B cell (primary cell): Measurements from ENCODE around the gene LAMTOR5. TPM values are rescaled to one million over a fixed set of nuclear protein-coding genes. Genes with fewer than 3 reads are reported as not detected.

ENCODE experiments used
- ATAC-seq: fragments of 200-7000 bp; cut with Tn5 transposase; one replicate; pipeline ENCODE4 v1.10.0; 2021; ENCODE audit warnings: low read depth, mild to moderate bottlenecking, moderate number of reproducible peaks, moderate library complexity
- CTCF ChIA-PET: fragments of 350-600 bp; sonication (Branson Sonifier 250); formaldehyde crosslinking; loops from one replicate; lab custom pipeline; 2021; ENCODE audit warnings: antibody characterized with exemption, inconsistent platforms; lab: Charles Lee
- POLR2A ChIA-PET: fragments of 350-600 bp; sonication (Branson Sonifier 250); formaldehyde crosslinking; loops from one replicate; lab custom pipeline; 2021; ENCODE audit warnings: antibody characterized with exemption; lab: Charles Lee
- DNase-seq: peaks from one replicate; pipeline ENCODE4 v3.0.0; 2013
- H2AFZ ChIP-seq: 2 replicates; pipeline ENCODE4 v1.6.1; 2012; ENCODE audit warnings: mild to moderate bottlenecking, low read depth, low read length; ENCODE audit not compliant: insufficient read depth, poor library complexity, severe bottlenecking
- H3K27ac ChIP-seq, 2 donors: 1 replicate in 1 of 2; 2 replicates in 1 of 2; pipeline ENCODE4 v1.5.1; 2012 to 2013; ENCODE audit warnings: low read length in 2 of 2, mild to moderate bottlenecking in 2 of 2, moderate library complexity in 1 of 2
- H3K27me3 ChIP-seq, 4 experiments: fragments of 200-600 bp in 1 of 4; sonication (generic) in 1 of 4; replicated peaks in 1 of 4; 1 replicate in 2 of 4; 2 replicates in 2 of 4; pipeline versions ENCODE4 v1.6.1 to v1.7.0; 2013 to 2016; ENCODE audit warnings: low read length in 3 of 4, mild to moderate bottlenecking in 2 of 4, mixed read lengths in 1 of 4, moderate library complexity in 1 of 4; ENCODE audit not compliant: insufficient read depth in 4 of 4, control insufficient read depth in 3 of 4; ENCODE audit errors: control extremely low read depth in 1 of 4
- H3K36me3 ChIP-seq, 2 experiments: replicated peaks in 1 of 2; 1 replicate in 1 of 2; 2 replicates in 1 of 2; pipeline versions ENCODE4 v1.6.1 to v1.7.1; 2013; ENCODE audit warnings: low read length in 1 of 2; ENCODE audit not compliant: insufficient read depth in 2 of 2, control insufficient read depth in 1 of 2; ENCODE audit errors: control extremely low read depth in 1 of 2, extremely low read depth in 1 of 2
- H3K4me1 ChIP-seq, 2 donors: fragments of 200-600 bp in 1 of 2; sonication (generic) in 1 of 2; 1 replicate in 1 of 2; 2 replicates in 1 of 2; pipeline versions ENCODE4 v1.5.1 to v1.6.1; 2013 to 2017; ENCODE audit warnings: low read length in 2 of 2; ENCODE audit not compliant: control insufficient read depth in 2 of 2, insufficient read depth in 2 of 2
- H3K4me2 ChIP-seq: replicated peaks from 2 replicates; pipeline ENCODE3; 2012; ENCODE audit warnings: mild to moderate bottlenecking, low read depth, low read length; ENCODE audit not compliant: poor library complexity, severe bottlenecking
- H3K4me3 ChIP-seq, 5 experiments: fragments of 200-600 bp in 1 of 5; sonication (generic) in 1 of 5; 1 replicate in 3 of 5; 2 replicates in 2 of 5; pipeline versions ENCODE4 v1.5.1 to v1.7.0; 2011 to 2016; ENCODE audit warnings: low read length in 4 of 5, mild to moderate bottlenecking in 4 of 5, low read depth in 2 of 5, control low read depth in 1 of 5, moderate library complexity in 1 of 5; ENCODE audit not compliant: insufficient read depth in 1 of 5; ENCODE audit errors: control extremely low read depth in 1 of 5, extremely low read depth in 1 of 5
- H3K79me2 ChIP-seq: fragments of 200-600 bp; sonication (generic); one replicate; pipeline ENCODE4 v1.6.0; 2016; ENCODE audit warnings: low read length; ENCODE audit not compliant: control insufficient read depth, insufficient read depth
- H3K9ac ChIP-seq: fragments of 200-600 bp; sonication (generic); 2 replicates; pipeline ENCODE4 v1.6.1; 2017; ENCODE audit warnings: mild to moderate bottlenecking, low read length, moderate library complexity
- H3K9me3 ChIP-seq, 3 donors: one replicate each; pipeline versions ENCODE4 v1.6.1 to v1.7.1; 2013; ENCODE audit warnings: low read length in 2 of 3; ENCODE audit not compliant: control insufficient read depth in 2 of 3, insufficient read depth in 1 of 3; ENCODE audit errors: control extremely low read depth in 1 of 3
- H4K20me1 ChIP-seq: 2 replicates; pipeline ENCODE4 v1.6.0; 2012; ENCODE audit warnings: mild to moderate bottlenecking, low read length; ENCODE audit not compliant: insufficient read depth, control insufficient read depth, poor library complexity, severe bottlenecking
- H3K27ac Mint-ChIP-seq: one replicate; pipeline ENCODE4 v1.8.0; 2021; ENCODE audit warnings: mixed read lengths
- H3K27me3 Mint-ChIP-seq: one replicate; pipeline ENCODE4 v1.8.0; 2021; ENCODE audit warnings: mixed read lengths
- H3K4me1 Mint-ChIP-seq: one replicate; pipeline ENCODE4 v1.8.0; 2021; ENCODE audit warnings: mixed read lengths
- H3K4me3 Mint-ChIP-seq: one replicate; pipeline ENCODE4 v1.8.0; 2021; ENCODE audit warnings: mixed read lengths
- H3K9me3 Mint-ChIP-seq: one replicate; pipeline ENCODE4 v1.8.0; 2022; ENCODE audit warnings: mixed read lengths; ENCODE audit not compliant: insufficient read depth
- EZH2 ChIP-seq: IDR thresholded peaks from 2 replicates; pipeline ENCODE4 v1.6.1; 2012; ENCODE audit warnings: borderline replicate concordance, low read depth, mild to moderate bottlenecking, moderate library complexity, low read length; ENCODE audit not compliant: insufficient read depth, poor library complexity, severe bottlenecking
- WGBS: methylation state at CpG from one replicate; pipeline ENCODE4 v1.1.5; 2013; ENCODE audit warnings: missing lambda C conversion rate; ENCODE audit not compliant: insufficient coverage; 5-methylcytosine and 5-hydroxymethylcytosine counted together
- intact Hi-C: fragments of 100-400 bp; cut with micrococcal nuclease; formaldehyde crosslinking; loops from one replicate; pipeline ENCODE4 v1.10.0; 2022
- polyA plus RNA-seq: library from polyadenylated mRNA; depleted of rRNA; stranded (reverse); fragments of >200 nt; gene quantifications from 2 replicates; pipeline ENCODE4 v1.2.3, GENCODE V29; 2012
- total RNA-seq, 2 donors: library from RNA; stranded (reverse); fragments of 120-200 nt in 1 of 2; gene quantifications; 1 replicate in 1 of 2; 2 replicates in 1 of 2; pipeline versions ENCODE4 v1.2.3 to v1.2.4, GENCODE V29; 2013 to 2022
- TF ChIP-seq, protein P1 (sequence below): fragments of 200-600 bp; IDR thresholded peaks from one replicate; pipeline ENCODE4 v1.8.0; 2022; ENCODE audit warnings: antibody characterized with exemption, mild to moderate bottlenecking

Gene LAMTOR5
- total and polyA plus RNA-seq, 2 donors (not counting 1 experiment from before 2014, with no cell fraction given): 145 to 253 TPM

DNA sequence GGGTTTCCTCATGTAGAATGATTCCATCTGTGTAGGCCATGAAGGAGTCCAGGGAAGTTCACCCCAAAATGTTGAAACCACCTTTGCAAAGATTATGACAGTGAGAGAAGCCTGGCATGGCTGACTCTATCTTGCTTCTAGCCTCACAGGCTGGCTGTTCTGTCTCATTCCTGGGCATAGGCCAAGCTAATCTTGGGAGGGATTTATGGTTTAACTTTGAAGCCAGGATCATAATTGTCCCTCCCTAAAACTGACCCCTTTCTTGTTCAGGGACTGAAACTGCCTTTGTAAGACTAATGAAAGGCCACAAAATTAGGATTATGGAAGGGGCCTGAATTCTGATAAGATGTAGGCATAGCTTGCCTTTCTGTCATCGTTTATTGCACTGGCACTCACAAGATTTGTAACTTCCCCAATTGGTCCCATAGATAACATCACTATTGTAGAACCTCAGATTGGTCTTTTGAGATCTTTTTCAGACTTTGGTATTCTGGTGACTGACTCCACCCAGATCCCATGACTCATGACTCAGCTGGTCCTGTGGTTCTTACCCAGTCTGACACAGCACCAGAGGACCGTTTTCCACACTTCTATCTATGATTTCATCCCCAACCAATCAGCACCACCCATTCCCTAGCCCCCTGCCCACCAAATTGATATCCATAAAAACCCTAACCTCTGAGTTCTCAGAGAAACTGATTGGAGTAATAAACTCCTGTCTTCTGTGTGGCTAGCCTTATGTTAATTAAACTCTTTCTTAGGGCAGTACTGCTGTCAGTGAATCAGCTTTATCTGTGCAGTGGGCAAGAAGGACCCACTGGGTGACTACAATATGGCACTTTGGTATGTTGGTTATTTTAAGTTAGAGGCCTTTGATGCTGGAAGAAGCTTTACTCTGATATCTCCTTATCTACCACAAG lies 13.6 kb upstream of the LAMTOR5 start:
- no peaks in the 10 kb centered on the region for H3K4me1 Mint-ChIP-seq
- POLR2A ChIA-PET: no interaction called here

More for the DNA sequence above, 13.6 kb upstream of the LAMTOR5 start:
- H3K9me3 Mint-ChIP-seq: no peaks in the 10 kb centered on the region
- Histone ChIP-seq H4K20me1 (no peaks in the 10 kb centered on the region), H3K4me1 (no peaks in the 10 kb centered on the region), H2AFZ (no peak overlapping the region), H3K27ac (no peak overlapping the region), H3K36me3 (no peaks in the 10 kb centered on the region), H3K9ac (no peak overlapping the region), H3K79me2 (no peaks in the 10 kb centered on the region), H3K4me2 (no peak overlapping the region), H3K9me3 (peaks cover 0 to 5% (median 0%) of the 10 kb centered on the region in 3 donors), H3K4me3 (no peak overlapping the region), H3K27me3 (peaks cover 0 to 5% (median 0%) of the 10 kb centered on the region in 4 experiments)
- no peak overlapping the region for H3K27ac Mint-ChIP-seq
- peaks cover 5% of the 10 kb centered on the region for H3K27me3 Mint-ChIP-seq
- no peak for ATAC-seq
- no peak for TF ChIP-seq EZH2
- TF ChIP-seq, protein P1, sequence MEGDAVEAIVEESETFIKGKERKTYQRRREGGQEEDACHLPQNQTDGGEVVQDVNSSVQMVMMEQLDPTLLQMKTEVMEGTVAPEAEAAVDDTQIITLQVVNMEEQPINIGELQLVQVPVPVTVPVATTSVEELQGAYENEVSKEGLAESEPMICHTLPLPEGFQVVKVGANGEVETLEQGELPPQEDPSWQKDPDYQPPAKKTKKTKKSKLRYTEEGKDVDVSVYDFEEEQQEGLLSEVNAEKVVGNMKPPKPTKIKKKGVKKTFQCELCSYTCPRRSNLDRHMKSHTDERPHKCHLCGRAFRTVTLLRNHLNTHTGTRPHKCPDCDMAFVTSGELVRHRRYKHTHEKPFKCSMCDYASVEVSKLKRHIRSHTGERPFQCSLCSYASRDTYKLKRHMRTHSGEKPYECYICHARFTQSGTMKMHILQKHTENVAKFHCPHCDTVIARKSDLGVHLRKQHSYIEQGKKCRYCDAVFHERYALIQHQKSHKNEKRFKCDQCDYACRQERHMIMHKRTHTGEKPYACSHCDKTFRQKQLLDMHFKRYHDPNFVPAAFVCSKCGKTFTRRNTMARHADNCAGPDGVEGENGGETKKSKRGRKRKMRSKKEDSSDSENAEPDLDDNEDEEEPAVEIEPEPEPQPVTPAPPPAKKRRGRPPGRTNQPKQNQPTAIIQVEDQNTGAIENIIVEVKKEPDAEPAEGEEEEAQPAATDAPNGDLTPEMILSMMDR: no peak
- CTCF ChIA-PET: interaction anchor here (2.3 to 3.6 kb wide), 3 partner anchors 9 to 214 kb away, joined by 7 to 15 read pairs (median 11); no protein-coding TSS in a partner anchor
- intact Hi-C loops: no loop called here
- DNase-seq: no peak
- H3K4me3 Mint-ChIP-seq: no peak overlapping the region
- WGBS: 26% methylated on average over 2 of the region's 2 CpGs
